NCI-H526 (cell line): ENCODE results near the gene FARP1.
A peak's percentile ranks its signal among the peaks of the same experiment; 100 is the strongest.

Experiments used
- DNase-seq, 2 experiments: peaks; one replicate each; lab custom pipeline; 2025; lab: John Stamatoyannopoulos, UW

The FARP1 gene

DNA sequence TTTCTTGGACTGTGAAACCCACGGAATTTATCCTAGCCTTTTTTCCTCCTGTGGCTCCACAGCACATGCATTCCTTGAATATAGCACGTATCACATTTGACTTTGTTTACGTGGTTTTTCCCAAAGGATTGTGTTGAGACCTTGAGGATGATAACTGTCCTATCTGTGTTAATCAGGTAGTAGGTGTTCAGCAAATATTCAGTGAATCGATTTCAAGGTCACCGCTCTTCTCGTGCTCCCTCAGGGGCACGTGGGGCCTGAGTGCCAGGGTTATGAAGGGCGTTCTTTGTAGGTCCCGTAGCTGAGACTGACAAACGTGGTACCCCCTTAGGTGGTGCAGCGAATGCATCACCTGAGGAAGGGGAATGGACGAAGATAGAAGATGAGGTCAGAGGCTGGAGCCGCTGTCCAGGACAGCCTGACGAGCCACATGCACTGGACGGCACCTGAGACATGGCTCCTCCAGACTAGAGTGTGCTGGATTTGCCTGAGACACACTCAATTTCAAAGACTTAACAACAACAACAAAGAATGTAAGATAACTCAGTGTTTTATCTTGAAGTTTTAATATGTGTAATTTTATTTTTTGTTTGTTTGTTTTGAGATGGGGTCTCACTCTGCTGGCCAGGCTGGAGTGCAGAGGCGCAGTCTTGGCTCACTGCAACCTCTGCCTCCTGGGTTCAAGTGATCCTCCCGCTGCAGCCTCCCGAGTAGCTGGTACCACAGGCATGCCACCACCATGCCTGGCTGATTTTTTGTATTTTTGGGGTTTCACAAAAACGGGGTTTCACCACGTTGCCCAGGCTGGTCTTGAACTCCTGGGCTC, 165.4 kb downstream of the FARP1 start:
- DNase-seq: no peak

GRCh38 chr13:98309569-98310335, 166.9 kb downstream of the FARP1 start:
- no peak for DNase-seq

DNA sequence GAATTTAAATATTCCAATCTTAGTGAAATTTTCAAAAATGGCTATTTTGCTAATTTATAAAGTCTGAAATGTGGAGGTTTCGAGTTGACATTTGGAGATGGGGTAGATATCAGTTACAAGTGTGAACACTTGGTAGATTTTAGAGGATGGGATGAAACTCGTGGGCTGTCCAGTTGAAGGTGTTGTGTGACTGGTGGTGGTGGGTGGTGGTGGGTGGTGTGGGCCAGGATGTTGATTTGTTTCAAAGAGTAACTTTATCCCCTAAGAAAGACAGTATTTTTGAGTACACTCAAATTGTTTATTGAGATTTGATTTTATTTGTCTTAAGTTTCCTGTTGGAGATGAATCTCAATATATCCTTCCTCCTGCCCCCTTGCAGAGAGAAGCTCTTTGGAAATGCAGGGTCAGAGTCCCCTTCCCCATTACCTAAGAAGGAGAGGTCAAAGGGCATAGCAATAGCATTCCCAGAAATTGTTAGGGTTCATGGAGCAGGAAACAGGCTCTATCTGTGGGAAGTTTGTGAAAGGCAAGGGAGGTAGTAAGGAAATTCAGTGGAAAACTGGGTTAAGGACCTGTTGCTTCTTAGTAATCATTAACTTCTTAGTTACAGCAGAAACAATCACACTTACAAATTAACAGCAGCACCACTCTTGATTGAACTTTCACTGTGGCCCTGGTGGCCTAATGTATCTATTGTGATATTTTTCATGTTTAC, 167.7 kb downstream of the FARP1 start:
- DNase-seq: peak in 1 of 2 experiments; percentile 25

- no peak for DNase-seq
Observed at GRCh38 chr13:98311200-98311548, 168.3 kb downstream of the FARP1 start.

GRCh38 chr13:98312606-98313005, 169.7 kb downstream of the FARP1 start:
- DNase-seq: peak in 1 of 2 experiments; percentile 25

DNA sequence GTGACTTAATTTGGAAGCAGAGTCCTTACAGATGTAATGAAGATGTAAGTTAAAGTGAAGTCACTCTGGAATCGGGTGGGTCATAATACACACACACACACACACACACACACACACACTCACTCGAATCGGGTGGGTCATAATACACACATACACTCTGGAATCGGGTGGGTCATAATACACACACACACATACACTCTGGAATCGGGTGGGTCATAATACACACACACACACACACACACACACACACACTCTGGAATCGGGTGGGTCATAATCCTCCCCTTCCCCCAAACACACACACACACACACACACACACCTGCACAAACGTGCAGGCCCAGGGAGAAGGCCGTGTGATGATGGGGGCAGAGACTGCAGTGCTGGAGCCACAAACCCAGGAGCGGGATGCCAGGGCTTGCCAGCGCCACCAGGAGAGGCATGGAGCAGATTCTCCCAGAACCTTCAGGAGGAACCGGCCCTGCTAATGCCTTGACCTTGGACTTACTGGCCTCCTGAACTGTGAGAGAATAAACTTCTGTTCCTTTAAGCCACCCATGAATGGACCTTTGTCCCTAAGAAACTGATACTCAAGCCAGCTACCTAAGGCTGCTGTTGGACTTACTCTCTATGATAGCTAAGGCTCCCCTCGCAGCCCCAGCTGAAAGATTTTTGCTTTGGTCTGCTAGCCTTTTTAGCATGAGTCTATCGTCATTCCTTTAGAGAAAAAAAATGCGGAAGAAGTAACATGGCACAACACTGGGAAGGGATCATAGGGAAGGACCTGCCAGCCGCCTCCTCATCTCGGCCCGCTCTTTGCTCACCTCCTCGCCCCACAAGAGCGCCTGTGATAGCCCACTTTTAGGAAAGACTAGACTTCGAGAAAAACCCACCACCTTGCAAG, 170.4 kb downstream of the FARP1 start:
- DNase-seq: peak in 1 of 2 experiments; percentile 56

- DNase-seq: no peak
Observed at GRCh38 chr13:98313922-98314292, 171.0 kb downstream of the FARP1 start.

DNA sequence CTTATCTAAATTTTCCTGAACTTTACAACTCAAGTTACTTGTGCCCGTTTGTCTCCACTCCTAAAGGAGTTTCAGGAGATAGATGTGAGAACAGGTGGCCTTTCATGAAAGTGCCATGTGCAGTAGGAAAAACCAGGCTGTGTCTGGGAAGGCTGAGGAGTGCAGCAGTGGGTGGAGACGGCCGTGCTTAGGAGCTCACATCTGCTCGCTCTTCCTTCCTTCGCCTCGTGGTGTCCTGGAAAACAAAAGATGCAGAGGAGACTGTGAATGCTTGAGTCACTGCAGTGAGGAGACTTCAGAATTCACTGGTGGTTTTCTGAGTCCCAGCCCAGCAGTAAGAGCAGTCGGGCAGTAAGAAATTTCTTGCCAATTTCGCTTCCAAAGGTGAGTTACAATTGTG, 172.6 kb downstream of the FARP1 start:
- peak in 1 of 2 experiments; percentile 37 for DNase-seq

GRCh38 chr13:98315902-98316301, 173.0 kb downstream of the FARP1 start:
- DNase-seq: no peak

DNA sequence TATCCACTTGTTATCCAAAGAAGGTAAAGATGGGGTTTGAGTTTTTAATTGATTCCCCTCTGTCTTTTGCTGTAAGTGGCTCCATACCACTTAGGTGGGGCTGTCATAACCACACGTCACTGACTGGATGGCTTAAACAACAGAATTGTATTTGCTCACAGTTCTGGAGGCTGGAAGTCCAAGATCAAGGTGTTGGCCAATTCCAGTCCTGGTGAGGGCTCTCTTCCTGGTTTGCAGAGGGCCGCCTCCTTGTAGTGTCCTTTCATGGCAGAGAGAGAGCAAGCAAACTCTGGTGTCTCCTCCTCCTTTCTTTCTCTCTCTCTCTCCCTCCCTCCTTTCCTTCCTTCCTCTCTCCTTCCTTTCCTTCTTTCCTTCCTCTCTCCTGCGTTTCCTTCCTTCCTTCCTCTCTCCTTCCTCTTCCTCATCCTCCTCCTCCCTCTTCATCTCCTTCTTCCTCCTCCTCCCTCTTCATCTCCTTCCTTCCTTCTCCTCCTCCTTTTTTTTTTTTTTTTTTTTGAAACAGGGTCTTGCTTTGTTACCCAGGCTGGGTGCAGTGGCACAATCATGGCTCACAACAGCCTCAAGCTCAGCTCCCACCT, 174.8 kb downstream of the FARP1 start:
- no peak for DNase-seq

DNA sequence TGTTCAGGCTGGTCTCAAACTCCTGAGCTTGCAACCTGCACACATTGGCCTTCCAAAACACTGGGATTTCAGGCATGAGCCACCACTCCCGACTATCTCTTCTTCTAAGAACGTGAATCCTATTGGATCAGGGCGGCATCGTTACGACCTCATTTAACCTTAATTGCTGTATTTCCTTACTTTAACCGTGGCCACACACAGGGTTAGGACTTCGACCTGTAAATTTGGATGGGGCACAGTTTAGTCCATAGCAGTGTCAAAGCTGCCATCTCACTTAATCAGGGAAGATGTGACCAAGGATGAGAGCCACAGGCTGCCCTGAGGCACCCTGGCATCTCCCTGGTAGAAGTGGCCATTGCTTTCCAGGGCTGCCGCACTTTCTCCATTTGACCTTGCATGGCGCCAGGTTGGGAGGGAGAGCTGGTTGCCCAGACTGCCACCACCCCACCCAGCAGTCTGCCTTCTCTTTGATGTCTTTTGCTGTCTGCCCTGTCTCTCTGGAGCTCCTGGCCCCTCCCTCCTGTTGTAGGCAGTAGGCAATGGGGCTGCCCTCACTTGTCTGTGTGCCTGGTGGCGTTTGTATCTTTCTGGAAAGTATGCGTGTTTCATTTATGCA, 175.5 kb downstream of the FARP1 start:
- DNase-seq: no peak

GRCh38 chr13:98320561-98321105, 177.7 kb downstream of the FARP1 start:
- DNase-seq: no peak

DNA sequence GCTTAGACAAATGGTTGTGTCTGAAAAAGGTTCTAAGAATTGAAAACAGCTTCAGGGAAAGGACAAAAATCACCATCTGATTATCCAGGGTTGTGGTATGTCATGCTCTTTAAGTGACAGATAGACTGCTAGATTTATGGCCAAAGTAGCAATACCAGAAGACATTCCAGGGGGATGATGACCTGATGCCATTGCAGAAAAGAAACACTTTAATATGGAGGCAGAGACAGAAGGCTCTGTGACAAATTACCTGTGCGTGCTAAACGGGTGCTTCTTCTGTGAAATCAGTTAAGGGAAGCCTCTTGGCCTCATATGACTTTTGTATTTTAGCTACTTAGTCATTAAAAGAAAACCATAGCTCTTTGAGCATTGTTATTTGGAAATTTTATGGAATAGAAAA, 178.5 kb downstream of the FARP1 start:
- no peak for DNase-seq

DNA sequence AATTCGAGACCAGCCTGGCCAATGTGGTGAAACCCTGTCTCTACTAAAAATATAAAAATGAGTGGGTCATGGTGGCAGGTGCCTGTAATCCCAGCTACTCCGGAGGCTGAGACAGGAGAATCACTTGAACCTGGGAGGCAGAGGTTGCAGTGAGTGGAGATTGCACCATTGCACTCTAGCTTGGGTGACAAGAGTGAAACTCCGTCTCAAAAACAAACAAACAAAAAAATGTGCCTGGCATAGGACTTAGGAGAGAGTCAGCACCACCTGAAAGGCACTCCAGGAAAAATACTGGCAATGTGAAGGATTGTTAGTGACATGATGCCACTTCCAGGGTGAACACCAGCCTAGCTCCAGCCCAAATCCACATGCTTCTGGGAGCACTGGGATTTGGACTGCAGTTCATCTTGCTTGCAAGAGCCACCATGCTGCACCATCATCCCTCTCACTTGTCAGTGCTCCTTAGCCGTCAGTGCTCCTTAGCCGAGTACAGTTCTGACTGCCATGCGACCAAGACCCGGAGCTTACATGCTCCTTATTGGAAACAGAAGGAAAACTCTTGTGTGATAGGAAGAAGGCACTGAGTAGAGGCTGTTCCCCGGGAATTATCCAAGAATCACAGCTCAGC, 179.3 kb downstream of the FARP1 start:
- peak in 1 of 2 experiments; percentile 90 for DNase-seq

GRCh38 chr13:98324105-98324504, 181.2 kb downstream of the FARP1 start:
- peak in 1 of 2 experiments; percentile 37 for DNase-seq

DNA sequence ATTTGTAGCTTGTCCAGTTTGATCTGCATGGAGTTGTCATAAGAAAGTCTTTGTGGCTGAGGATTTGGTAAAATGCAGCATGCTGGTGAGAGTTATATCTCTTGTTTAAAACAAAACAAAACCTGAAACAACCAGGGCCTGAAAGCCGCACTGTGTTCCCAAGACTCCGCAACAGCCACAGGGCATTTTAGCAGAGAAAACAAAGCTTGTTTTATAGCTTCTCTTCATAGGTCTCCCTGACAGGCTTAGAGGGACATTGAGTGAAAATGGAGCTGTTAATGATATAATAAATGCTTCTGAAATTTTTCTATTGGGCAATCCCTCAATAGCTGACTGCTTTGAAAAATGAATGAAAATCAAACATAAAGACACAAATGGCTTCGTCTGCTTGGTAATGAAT, 182.8 kb downstream of the FARP1 start:
- peak; percentile 90 for DNase-seq

DNA sequence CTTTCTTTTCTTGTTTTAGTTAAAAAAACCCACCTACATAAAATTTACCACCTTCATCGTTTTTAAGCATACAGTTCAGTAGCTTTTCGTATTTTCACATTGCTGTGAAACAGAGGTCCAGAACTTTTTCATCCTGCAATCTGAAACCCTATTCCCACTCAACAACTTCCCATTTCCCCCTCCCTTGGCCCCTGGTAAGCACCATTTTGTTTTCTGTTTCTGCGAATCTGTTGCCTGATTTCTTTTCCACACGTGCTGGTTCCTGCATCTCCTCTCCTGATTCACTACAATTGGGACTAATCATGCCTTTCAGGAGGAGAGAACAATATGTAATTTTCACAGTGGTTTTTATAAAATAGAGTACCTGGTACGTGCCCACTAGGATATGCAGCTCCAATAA, 183.4 kb downstream of the FARP1 start:
- peak; percentile 63 to 65 for DNase-seq

DNA sequence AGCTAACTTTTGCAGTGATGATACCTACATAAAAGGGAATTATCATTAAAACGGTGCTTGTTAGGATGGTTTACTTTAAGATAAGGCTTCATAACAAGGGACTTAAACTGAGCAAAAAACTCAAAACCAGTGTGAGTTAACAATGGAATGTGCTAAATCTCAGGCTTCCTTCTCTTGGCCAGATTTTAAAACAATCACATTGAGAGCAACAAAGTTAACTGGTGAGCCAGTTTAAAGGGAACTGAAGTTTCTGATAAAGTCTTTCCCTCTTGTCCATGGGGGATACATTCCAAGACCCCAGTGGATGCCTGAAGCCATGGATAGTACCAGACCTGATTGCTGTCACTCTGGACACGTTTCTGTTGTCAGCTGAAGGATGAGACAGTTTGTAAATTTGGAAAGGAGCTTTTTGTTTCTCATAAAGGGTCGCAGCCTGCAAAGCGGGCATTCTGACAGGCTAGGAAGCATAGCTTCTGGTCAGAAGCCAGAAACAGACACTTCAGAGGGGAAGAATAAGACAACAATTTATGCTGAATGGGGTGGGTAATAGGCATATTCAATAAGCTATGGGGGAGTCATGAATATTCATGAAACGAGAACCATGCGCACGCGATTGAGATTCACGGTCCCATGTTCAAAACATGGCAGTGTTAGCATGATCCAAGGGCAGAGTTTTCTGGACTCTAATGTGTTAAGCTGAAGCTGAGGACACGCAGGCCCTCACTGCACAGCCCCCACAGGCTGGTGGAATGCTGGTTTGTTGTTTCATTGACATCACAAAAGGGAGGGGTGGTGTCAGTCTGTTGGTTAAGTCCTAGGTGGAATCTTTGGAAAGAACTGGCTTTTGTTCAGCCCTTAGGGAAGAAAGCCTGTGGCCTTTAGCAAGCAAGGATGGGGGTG, 184.7 kb downstream of the FARP1 start:
- DNase-seq: no peak

- DNase-seq: no peak
Observed at GRCh38 chr13:98328511-98328910, 185.6 kb downstream of the FARP1 start.
